Endothelial cell (in vitro differentiated cells): ENCODE measurements around the gene XIRP2. TPM values are rescaled to one million over a fixed set of nuclear protein-coding genes. Genes with fewer than 3 reads are reported as not detected.
"Not testable (repeated sequence)": the region's sequence is repeated elsewhere in the genome, so short reads cannot be mapped to it uniquely, and the experiment has no call there.

Experiments
- DNase-seq: peaks from one replicate; pipeline ENCODE4 v3.0.0; 2021; ENCODE audit warnings: low spot score
- H3K27ac Mint-ChIP-seq: one replicate; pipeline ENCODE4 v1.8.0; 2021; ENCODE audit warnings: mixed read lengths, inconsistent platforms; ENCODE audit not compliant: unreplicated experiment
- H3K27me3 Mint-ChIP-seq: one replicate; pipeline ENCODE4 v1.8.0; 2021; ENCODE audit warnings: mild to moderate bottlenecking, moderate library complexity, mixed read lengths, inconsistent platforms; ENCODE audit not compliant: unreplicated experiment
- H3K36me3 Mint-ChIP-seq: one replicate; pipeline ENCODE4 v1.8.0; 2021; ENCODE audit warnings: mild to moderate bottlenecking, low read depth, mixed read lengths, inconsistent platforms; ENCODE audit not compliant: unreplicated experiment
- H3K4me1 Mint-ChIP-seq: one replicate; pipeline ENCODE4 v1.8.0; 2021; ENCODE audit warnings: mild to moderate bottlenecking, mixed read lengths, inconsistent platforms; ENCODE audit not compliant: unreplicated experiment
- H3K4me3 Mint-ChIP-seq: one replicate; pipeline ENCODE4 v1.8.0; 2021; ENCODE audit warnings: mild to moderate bottlenecking, mixed read lengths, inconsistent platforms; ENCODE audit not compliant: unreplicated experiment
- H3K9me3 Mint-ChIP-seq: one replicate; pipeline ENCODE4 v1.8.0; 2021; ENCODE audit warnings: mixed read lengths, inconsistent platforms; ENCODE audit not compliant: unreplicated experiment
- total RNA-seq: library from RNA; stranded (reverse); fragmentation: NEBNext Ultra II Directional; extraction: Animal tissue kit (Norgen Biotek cat#: 25700); gene quantifications from one replicate; pipeline ENCODE4 v1.2.1, GENCODE V29; 2021; ENCODE audit not compliant: unreplicated experiment
- TF ChIP-seq, protein P1 (sequence below): fragments of 200-600 bp; sonication (generic); IDR thresholded peaks from one replicate; pipeline ENCODE4 v1.5.0; 2021; ENCODE audit warnings: antibody characterized with exemption; ENCODE audit not compliant: unreplicated experiment

The XIRP2 gene
- total RNA-seq, 1 donor from 2014 or later: 5.5 TPM

DNA sequence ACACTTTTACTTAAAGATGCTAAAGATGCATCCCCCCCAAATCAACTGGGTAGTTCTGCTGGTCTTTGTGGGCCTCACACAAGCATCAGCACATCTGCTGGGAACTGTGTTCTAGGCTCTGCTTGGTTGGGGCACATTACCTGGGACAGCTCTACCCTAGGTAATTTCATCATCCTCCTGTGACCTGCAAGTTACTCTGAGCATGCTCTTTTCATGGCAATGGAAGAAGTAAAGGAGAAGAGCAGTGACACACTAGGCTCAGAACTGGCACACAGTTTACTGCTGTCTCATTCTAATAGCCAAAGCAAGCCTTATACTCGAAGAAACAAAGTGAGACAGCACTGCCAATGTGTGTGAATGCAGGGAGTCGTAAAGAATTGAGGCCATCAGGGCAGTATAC, 376.7 kb downstream of the XIRP2 start:
- Mint-ChIP-seq H3K27ac (no peak overlapping the region), H3K9me3 (peaks cover 23% of the 10 kb centered on the region), H3K4me3 (no peak overlapping the region), H3K27me3 (peaks cover 2% of the 10 kb centered on the region), H3K4me1 (no peaks in the 10 kb centered on the region), H3K36me3 (peaks cover 24% of the 10 kb centered on the region)
- TF ChIP-seq, protein P1, sequence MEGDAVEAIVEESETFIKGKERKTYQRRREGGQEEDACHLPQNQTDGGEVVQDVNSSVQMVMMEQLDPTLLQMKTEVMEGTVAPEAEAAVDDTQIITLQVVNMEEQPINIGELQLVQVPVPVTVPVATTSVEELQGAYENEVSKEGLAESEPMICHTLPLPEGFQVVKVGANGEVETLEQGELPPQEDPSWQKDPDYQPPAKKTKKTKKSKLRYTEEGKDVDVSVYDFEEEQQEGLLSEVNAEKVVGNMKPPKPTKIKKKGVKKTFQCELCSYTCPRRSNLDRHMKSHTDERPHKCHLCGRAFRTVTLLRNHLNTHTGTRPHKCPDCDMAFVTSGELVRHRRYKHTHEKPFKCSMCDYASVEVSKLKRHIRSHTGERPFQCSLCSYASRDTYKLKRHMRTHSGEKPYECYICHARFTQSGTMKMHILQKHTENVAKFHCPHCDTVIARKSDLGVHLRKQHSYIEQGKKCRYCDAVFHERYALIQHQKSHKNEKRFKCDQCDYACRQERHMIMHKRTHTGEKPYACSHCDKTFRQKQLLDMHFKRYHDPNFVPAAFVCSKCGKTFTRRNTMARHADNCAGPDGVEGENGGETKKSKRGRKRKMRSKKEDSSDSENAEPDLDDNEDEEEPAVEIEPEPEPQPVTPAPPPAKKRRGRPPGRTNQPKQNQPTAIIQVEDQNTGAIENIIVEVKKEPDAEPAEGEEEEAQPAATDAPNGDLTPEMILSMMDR: no peak
- no peak for DNase-seq

DNA sequence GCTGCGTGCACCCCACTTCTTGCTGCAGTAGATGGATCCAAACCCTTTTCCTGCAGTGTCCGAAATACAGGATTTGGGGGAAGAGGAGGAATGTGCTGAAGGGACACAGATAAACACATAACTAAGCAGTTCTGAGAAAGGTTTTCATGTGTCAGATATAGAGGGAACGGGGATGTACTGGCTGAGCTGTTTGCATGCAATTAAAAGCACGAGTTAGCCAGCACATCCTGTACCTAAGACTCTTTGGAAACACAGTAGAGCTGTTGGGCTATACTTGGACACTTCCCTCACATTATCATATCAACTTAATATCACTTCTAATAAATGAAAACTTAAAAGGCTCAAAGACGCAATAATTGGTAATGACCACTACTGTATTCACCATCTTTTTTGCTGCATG, 377.4 kb downstream of the XIRP2 start:
- Mint-ChIP-seq H3K9me3 (peaks cover 23% of the 10 kb centered on the region), H3K27me3 (peaks cover 2% of the 10 kb centered on the region)

DNA sequence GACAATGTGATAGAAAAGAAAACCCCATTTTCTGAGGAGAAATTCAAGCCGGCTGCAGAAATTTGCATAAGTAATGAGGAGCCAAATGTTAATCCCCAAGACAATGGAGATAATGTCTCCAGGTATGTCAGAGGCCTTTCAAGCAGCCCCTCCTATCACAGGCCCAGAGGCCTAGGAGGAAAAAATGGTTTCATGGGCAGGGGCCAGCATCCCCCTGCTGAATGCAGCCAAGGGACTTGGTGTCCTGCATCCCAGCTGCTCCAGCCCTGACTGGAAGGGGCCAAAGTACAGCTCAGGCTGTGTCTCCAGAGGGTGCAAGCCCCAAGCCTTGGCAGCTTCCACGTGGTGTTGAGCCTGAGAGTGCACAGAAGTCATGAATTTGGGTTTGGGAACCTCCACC, 380.0 kb downstream of the XIRP2 start:
- not testable (repeated sequence) for H3K27me3 Mint-ChIP-seq, H3K27ac Mint-ChIP-seq, H3K4me3 Mint-ChIP-seq, DNase-seq, H3K4me1 Mint-ChIP-seq
- peaks cover 24% of the 10 kb centered on the region for H3K36me3 Mint-ChIP-seq
- H3K9me3 Mint-ChIP-seq: peaks cover 23% of the 10 kb centered on the region

More for the DNA sequence above, 377.4 kb downstream of the XIRP2 start:
- Mint-ChIP-seq H3K36me3 (peaks cover 24% of the 10 kb centered on the region), H3K4me1 (no peaks in the 10 kb centered on the region), H3K27ac (no peak overlapping the region), H3K4me3 (no peak overlapping the region)
- TF ChIP-seq, protein P1: no peak
- DNase-seq: no peak

DNA sequence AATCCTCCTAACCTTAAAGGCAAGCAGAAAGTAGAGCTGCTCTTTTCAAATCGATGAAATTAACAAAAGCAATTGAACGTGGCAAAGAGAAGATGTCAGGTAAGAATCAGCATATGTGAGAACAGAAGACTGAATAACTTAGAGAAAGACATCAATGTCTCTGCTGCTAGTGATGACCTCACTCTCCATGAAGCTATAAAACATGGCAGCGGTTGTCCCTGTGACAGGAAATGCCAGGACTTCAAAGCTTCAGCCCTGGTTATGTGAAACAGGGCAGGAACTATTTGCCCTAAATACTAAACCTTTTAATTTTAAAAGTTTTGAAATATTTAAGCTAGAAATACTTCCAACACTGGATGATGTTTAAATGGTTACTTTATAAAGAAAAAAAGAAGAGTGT, 383.7 kb downstream of the XIRP2 start:
- Mint-ChIP-seq H3K27ac (no peak overlapping the region), H3K9me3 (peaks cover 23% of the 10 kb centered on the region), H3K4me3 (no peak overlapping the region), H3K36me3 (peaks cover 23% of the 10 kb centered on the region), H3K4me1 (no peaks in the 10 kb centered on the region), H3K27me3 (peaks cover 2% of the 10 kb centered on the region)
- TF ChIP-seq, protein P1: no peak
- no peak for DNase-seq

DNA sequence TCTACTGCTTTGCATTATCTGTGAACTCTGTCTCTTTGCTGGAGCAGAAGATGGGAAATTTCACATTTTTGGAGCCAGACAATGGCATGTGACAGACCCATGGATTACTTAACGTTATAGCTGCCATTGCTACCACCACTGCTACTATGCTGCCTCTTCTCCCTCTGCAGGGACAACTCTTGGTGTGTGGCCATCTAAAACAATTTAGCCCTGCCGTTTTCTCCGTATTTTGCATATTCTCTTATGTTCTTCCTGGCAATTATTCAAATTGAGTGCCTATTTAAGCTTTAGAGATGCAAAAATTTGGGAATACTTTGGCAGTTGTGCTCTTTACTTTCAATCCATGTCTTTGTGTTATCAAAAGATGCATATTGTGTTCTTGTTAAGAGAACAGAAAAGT, 386.8 kb downstream of the XIRP2 start:
- peaks cover 4% of the 10 kb centered on the region for H3K4me1 Mint-ChIP-seq
- H3K27ac Mint-ChIP-seq: no peak overlapping the region
- H3K4me3 Mint-ChIP-seq: no peak overlapping the region
- no peaks in the 10 kb centered on the region for H3K27me3 Mint-ChIP-seq
- H3K9me3 Mint-ChIP-seq: no peaks in the 10 kb centered on the region
- no peak for DNase-seq
- no peaks in the 10 kb centered on the region for H3K36me3 Mint-ChIP-seq
- TF ChIP-seq, protein P1: no peak

DNA sequence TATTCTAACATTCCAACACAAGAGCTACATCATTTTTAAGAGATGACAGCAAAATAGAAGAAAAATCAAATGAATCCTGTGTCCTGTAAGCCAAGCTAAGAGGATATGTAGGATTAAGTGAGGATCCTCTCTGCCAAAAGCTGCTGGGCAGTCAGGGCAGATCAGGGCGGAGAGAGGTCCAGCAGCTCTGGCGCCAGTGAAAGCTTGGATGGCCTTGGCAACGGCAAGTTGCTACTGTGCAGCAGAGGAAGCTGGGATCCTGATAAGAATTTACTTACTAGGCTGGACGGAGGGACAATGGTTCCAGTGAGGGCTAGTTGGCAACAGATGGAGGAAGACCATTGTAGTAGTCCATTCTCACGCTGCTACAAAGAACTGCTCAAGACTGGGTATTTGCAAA, 391.5 kb downstream of the XIRP2 start:
- Mint-ChIP-seq H3K4me1 (peaks cover 4% of the 10 kb centered on the region), H3K27ac (no peak overlapping the region), H3K36me3 (no peaks in the 10 kb centered on the region), H3K9me3 (no peaks in the 10 kb centered on the region), H3K27me3 (no peaks in the 10 kb centered on the region), H3K4me3 (no peak overlapping the region)
- DNase-seq: no peak
- TF ChIP-seq, protein P1: no peak
